HUES6 (cell line): Measurements from ENCODE around the gene MSANTD1.
"Not testable (repeated sequence)": the region's sequence is repeated elsewhere in the genome, so short reads cannot be mapped to it uniquely, and the experiment has no call there.

ENCODE experiments used
- H3K27ac ChIP-seq: 2 replicates; pipeline ENCODE4 v1.7.0; 2013; ENCODE audit warnings: low read depth, mild to moderate bottlenecking, low read length, inconsistent platforms
- H3K27me3 ChIP-seq: 2 replicates; pipeline ENCODE4 v1.6.1; 2013; ENCODE audit warnings: low read length; ENCODE audit not compliant: control insufficient read depth, insufficient read depth
- H3K36me3 ChIP-seq: 2 replicates; pipeline ENCODE4 v1.6.1; 2013; ENCODE audit warnings: low read length; ENCODE audit not compliant: control insufficient read depth, insufficient read depth
- H3K4me1 ChIP-seq: 2 replicates; pipeline ENCODE4 v1.6.1; 2013; ENCODE audit warnings: low read length; ENCODE audit not compliant: control insufficient read depth, insufficient read depth
- H3K4me3 ChIP-seq: 2 replicates; pipeline ENCODE4 v1.5.1; 2013; ENCODE audit warnings: low read depth, low read length
- H3K9ac ChIP-seq: one replicate; pipeline ENCODE4 v1.6.1; 2013; ENCODE audit warnings: mild to moderate bottlenecking, low read length
- H3K9me3 ChIP-seq: 2 replicates; pipeline ENCODE4 v1.6.1; 2013; ENCODE audit warnings: low read depth, low read length; ENCODE audit not compliant: control insufficient read depth, insufficient read depth

MSANTD1 gene

DNA sequence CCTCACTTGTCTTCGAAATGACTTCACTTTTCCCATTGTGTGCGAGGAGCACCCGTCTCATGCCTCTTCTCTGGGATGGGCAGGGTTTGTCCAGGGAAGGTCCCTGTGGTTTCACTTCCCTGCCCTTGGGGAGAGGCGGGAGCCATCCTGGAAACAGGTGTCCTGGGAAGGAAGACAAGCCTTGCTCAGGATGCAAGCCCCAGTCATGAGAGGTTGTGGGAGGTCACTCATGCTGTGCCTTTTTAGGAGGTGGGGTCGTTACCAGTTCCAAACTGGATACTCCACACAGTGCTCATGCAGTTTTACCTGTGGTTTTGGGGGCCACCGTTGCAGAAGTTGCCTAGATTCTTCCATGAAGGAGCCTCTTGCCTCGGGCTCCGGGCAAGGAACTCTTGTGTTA lies 47.7 kb downstream of the MSANTD1 start:
- 0 out of 2 replicates have a peak, but pooled peaks cover 2% of the 10 kb centered on the region for H3K36me3 ChIP-seq
- no peaks in the 10 kb centered on the region for H3K9me3 ChIP-seq
- no peak overlapping the region for H3K27ac ChIP-seq
- H3K27me3 ChIP-seq = peaks cover 1% of the 10 kb centered on the region
- H3K9ac ChIP-seq = no peak overlapping the region
- H3K4me3 ChIP-seq = no peak overlapping the region
- H3K4me1 ChIP-seq = peaks cover 32% of the 10 kb centered on the region

DNA sequence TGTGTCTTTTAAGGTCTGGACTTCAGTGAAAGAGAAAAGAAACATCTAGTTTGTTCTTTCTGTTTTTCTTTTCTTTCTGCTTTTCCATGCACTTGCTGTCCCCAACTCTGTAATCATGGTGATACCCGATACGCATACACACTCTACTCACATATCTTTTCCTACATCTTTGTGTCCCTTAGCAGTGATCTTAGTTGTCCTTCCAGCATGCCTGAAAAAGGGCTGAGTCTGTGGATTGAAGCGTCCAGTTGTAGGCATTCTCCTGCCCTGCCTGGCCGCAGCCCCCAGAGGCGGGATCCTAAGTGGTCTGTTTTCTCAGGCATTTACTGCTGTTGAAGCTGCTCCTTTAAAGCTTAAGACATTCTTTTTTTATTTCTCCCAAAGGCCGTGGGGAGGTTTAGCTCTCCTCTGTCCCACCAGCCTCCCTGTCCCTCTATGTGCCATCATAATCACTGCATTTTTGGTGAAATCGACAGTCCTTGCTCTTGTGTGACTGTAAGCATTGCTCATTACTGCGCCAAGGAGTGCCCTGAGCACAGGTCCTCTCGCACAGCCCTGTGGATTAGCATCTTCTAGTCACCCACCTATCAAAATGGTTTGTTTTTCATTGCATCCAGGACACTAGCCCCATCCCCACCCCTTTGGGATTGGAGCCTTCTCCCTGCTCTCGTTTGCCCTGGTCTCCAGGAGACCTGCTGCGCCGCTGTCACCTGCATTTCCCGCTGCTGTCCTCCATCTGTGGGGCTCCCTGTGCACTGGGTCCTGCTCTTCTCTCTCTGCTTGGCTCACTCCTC lies 48.3 kb downstream of the MSANTD1 start:
- Histone ChIP-seq H3K4me1 (peaks cover 29% of the 10 kb centered on the region), H3K27ac (no peak overlapping the region), H3K27me3 (no peaks in the 10 kb centered on the region; the same call in 1 of the 2 replicates), H3K4me3 (no peak overlapping the region), H3K9ac (no peak overlapping the region), H3K36me3 (0 out of 2 replicates have a peak, but pooled peaks cover 2% of the 10 kb centered on the region), H3K9me3 (no peaks in the 10 kb centered on the region)

DNA sequence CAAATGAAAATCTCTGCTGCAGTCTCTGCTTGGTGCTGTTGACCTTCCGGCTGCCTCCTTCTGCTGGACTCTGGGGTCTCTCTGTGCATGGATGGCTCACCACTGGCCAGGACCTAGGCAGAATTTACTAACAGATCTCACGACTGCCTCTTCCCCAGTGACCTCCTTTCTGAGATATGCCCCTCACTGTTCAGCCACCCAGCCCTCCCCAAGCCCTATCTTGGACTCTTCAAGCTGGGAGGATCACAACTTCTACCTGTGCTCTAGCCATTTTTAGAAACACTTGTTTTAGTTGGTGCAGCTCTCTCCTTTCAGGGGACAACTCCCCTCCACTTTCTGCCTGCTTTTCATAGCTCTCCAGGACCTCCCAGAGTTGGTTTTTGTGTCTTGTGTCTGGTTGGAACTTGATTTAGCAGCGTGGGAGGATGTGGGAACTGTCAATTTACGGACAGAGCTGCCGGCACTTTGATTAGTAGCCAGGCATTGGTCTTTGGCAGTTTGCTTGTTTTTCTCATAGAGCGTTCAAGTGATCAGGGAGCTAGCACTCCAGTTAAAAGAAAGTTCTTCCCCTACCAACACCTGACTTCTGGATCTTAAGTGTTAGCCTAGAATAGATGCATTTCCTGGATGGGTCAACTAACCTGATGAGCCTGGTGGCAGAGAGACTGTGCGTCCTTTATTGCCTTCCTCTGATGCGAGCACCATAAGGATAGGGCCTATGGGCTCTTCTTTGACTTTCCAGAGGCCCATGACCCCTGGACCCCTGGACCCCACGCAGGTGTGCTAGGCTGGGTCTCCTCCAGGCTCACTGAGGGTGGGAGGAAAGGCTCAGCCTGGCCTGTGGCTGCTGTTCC lies 50.4 kb downstream of the MSANTD1 start:
- H3K36me3 ChIP-seq = 0 out of 2 replicates have a peak, but pooled peaks cover 2% of the 10 kb centered on the region
- H3K9ac ChIP-seq = no peak overlapping the region
- H3K27me3 ChIP-seq = no peaks in the 10 kb centered on the region
- H3K9me3 ChIP-seq = no peaks in the 10 kb centered on the region
- peaks cover 29% of the 10 kb centered on the region for H3K4me1 ChIP-seq
- no peak overlapping the region for H3K4me3 ChIP-seq
- no peak overlapping the region for H3K27ac ChIP-seq

DNA sequence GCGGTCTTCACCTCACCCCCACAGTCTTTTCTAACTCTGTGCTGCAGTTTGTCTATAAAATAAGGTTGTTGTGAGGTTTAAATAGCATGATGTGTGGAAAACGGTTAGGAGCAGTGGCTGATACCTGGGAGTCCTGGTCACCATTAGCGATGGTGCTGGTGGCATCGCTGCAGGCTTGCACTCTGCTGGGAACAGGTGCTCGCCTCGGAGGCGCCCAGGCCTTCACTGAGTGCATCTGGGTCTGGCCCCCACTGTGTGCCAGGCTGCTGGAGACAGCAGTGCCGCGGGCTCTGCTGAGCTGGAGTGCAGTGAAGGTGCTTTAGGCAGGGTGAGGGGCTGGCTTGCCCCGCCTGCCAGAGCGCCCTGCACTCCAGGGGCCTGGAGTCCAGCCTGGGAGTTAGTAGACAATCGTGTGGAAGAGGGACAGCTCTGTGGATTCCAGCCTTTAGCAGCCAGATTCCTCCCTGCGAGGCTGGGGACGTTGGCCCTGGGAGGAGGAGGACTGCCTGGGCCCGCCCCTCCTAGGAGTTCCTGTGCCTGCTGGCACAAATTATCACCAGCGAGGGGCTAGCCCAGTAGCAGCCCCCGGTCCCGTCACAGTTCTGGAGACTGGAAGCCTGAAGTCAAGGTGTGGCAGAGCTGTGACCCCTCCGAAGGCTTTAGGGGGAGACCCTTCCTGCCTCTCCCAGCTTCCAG lies 51.2 kb downstream of the MSANTD1 start:
- no peak overlapping the region for H3K4me3 ChIP-seq
- H3K27me3 ChIP-seq = no peaks in the 10 kb centered on the region
- H3K4me1 ChIP-seq = peaks cover 29% of the 10 kb centered on the region
- 0 out of 2 replicates have a peak, but pooled peaks cover 2% of the 10 kb centered on the region for H3K36me3 ChIP-seq
- H3K27ac ChIP-seq = no peak overlapping the region
- no peak overlapping the region for H3K9ac ChIP-seq
- H3K9me3 ChIP-seq = no peaks in the 10 kb centered on the region

DNA sequence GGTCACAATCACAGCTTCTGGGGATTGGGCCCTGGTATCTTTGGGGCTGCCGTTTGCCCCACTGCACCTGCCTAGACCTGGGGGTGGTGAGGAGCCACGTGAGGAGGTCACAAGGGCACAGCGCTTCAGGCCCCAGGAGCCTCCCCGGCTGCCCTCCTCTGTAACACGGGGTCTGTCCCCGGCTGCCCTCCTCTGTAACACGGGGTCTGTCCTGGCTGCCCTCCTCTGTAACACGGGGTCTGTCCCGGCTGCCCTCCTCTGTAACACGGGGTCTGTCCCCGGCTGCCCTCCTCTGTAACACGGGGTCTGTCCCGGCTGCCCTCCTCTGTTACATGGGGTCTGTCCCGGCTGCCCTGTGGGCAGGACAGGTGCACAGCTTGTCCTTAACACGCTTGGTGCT lies 51.9 kb downstream of the MSANTD1 start:
- H3K4me1 ChIP-seq = peaks cover 35% of the 10 kb centered on the region
- H3K4me3 ChIP-seq, H3K9me3 ChIP-seq, H3K27ac ChIP-seq, H3K27me3 ChIP-seq, H3K36me3 ChIP-seq, H3K9ac ChIP-seq: not testable (repeated sequence)

DNA sequence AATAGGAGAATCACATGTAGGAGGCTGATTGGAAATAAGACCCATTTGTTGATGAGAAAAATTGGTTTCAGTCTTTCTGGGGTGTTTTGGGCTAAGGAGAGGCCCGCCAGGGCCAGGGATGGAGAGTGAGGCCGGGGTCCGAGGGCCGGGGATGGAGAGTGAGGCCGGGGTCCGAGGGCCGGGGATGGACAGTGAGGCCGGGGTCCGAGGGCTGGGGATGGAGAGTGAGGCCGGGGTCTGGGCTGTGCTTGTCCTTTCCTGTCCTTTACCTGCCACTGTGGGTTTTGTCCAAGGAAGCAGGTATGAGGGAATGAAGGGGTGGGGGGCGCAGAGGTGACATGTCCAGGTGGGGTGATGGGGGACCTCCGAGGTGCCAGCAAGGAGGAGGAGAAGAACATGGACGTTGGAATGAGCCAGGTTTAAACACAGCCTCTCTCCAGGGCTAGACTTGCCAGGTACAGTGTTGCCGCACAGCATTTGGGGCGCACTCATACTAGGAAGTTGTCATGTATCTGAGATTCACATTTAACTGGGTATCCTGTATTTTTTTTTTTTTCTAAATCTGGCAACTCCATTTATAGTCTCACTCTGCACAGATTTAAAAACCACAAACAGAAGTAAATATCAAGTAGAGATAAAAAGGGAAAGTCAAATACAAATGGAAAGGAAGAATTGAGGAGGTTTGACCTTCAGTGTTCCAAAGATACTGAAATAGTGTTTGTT lies 52.7 kb downstream of the MSANTD1 start:
- Histone ChIP-seq H3K4me3 (no peak overlapping the region), H3K27ac (no peak overlapping the region), H3K9me3 (no peaks in the 10 kb centered on the region), H3K27me3 (no peaks in the 10 kb centered on the region), H3K9ac (no peak overlapping the region), H3K4me1 (peaks cover 39% of the 10 kb centered on the region), H3K36me3 (no peaks in the 10 kb centered on the region)

DNA sequence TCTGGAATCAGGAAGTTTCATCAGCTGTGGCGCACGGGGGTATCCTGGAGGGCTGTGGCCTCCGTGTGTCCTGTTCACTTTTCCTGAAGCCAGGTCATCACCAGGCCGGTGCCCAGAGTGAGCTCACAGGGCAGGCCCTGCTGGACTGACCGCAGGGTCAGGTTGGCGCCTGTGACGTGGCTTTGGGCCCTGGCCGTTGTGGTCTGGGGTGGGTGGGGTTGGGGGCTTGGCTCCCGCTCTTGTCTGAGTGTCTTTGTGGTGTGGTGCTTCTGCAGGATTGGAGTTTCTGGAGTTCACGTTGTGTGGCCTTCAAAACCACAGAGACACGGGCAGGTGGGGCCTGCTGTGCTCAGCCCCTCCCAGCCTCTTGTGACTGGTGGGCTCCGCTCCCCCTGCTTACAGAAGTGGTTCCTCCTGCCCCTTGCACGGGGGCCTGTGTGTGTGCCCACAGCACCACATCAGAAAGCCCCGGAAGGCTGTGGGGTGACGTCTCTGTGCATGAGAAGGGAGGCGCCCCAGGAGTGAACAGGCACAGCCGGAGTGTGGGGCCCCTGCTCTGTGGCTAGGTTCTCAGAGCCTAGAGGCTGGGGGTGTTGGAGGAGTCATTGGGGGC lies 53.3 kb downstream of the MSANTD1 start:
- Histone ChIP-seq H3K4me1 (peaks cover 39% of the 10 kb centered on the region), H3K9ac (no peak overlapping the region), H3K36me3 (no peaks in the 10 kb centered on the region), H3K9me3 (no peaks in the 10 kb centered on the region), H3K27ac (no peak overlapping the region), H3K4me3 (no peak overlapping the region), H3K27me3 (no peaks in the 10 kb centered on the region)

DNA sequence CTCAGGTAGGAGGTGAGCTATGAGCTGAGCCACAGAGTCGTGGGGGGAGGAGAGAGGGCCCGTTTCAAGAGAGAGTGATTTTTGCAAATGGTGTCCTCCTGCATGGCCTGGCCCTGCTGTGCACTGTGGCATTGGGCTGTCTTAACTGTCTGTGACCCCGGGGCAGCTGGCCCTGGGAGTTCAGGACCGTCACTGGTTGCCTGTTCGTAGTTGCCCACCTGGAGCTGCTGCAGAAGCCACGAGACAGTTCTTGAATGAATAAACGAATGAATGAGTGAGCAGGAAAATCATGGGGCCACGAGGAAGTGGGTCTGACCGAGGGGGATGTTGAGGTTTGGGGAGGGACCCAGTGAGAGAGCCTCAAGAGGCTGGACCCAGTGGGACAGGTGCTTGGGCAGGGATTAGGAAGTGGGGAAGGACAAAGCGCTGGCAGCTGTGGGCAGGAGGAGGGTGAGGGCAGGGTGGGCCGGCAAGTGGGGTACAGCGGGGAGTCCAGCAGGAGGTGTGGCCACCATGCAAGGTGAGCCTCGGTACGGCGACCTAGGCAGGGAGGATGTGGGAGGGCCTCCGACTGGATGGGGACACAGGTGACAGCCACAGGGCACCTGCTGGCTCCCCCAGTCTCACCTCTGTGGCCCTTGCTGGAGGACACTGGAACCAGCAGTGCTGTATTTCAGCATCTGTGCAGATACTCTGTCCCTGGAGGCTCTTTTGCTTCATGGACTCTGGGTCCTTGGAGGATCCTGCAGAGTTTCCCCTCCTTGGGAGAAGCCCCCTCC lies 54.0 kb downstream of the MSANTD1 start:
- Histone ChIP-seq H3K36me3 (no peaks in the 10 kb centered on the region), H3K27ac (no peak overlapping the region), H3K9me3 (no peaks in the 10 kb centered on the region), H3K27me3 (no peaks in the 10 kb centered on the region), H3K4me1 (peaks cover 39% of the 10 kb centered on the region), H3K9ac (no peak overlapping the region), H3K4me3 (no peak overlapping the region)

DNA sequence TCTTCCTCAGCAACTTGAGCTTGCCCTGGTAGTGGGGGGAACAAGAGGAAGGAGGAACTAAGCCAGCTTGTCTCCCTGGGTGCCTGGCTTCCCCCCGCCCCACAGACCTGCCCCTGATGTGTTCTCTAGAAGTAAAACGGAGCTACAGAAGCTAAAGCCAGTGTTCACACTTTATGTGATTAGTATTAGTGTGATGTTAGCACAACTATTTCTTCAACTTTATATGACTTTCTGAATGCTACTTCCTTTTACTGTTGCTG lies 54.5 kb downstream of the MSANTD1 start:
- no peaks in the 10 kb centered on the region for H3K27me3 ChIP-seq
- H3K27ac ChIP-seq = no peak overlapping the region
- H3K4me3 ChIP-seq = no peak overlapping the region
- H3K4me1 ChIP-seq = peaks cover 39% of the 10 kb centered on the region
- no peaks in the 10 kb centered on the region for H3K36me3 ChIP-seq
- no peak overlapping the region for H3K9ac ChIP-seq
- no peaks in the 10 kb centered on the region for H3K9me3 ChIP-seq
